GM12864 (cell line): ENCODE data around the gene KLLN.

ENCODE experiments used
- DNase-seq: peaks from one replicate; pipeline ENCODE4 v3.0.0-alpha.2; 2011; ENCODE audit warnings: low read depth
- H3K4me3 ChIP-seq: 2 replicates; pipeline ENCODE4 v1.5.1; 2011; ENCODE audit warnings: mild to moderate bottlenecking, low read depth, low read length, control low read depth
- CTCF ChIP-seq: IDR thresholded peaks from 2 replicates; pipeline ENCODE4 v1.5.1; 2011; ENCODE audit warnings: low read depth, mild to moderate bottlenecking, moderate library complexity, low read length, control low read depth, inconsistent platforms; ENCODE audit errors: missing control alignments

KLLN gene

GRCh38 chr10:87818505-87819288 lies 44.6 kb downstream of the KLLN start:
- H3K4me3 ChIP-seq, result peak overlapping the region; percentile 67
- DNase-seq, result no peak
- peak; percentile 18 for TF ChIP-seq CTCF

- DNase-seq, result peak; percentile 78
- peak within 1 kb of the TSS; percentile 67 for H3K4me3 ChIP-seq
- peak; percentile 15 for TF ChIP-seq CTCF
These were observed 45.5 kb downstream of the KLLN start, which contains the start of gene ATAD1 for GRCh38 chr10:87817609-87818504. TSS of gene ATAD1 (minus strand) at chr10:87818226. CDS start at chr10:87814599, 3,627 bp downstream.

- no peak for TF ChIP-seq CTCF
- H3K4me3 ChIP-seq, result peak overlapping the region; percentile 67
- DNase-seq, result no peak
These were observed 46.3 kb downstream of the KLLN start for GRCh38 chr10:87816898-87817608.

- peak overlapping the region; percentile 67 for H3K4me3 ChIP-seq
- TF ChIP-seq CTCF, result peak; percentile 9
- DNase-seq, result no peak
These were observed 47.0 kb downstream of the KLLN start for GRCh38 chr10:87816163-87816897.
